Measurements from ENCODE around the gene ADARB2.

GRCh38 chr10:1274111-1274661, 463.1 kb downstream of the ADARB2 start:
- TF ChIP-seq POLR2A (IDR thresholded peaks at IDR 0.05): no peak
- TF ChIP-seq, protein P1, sequence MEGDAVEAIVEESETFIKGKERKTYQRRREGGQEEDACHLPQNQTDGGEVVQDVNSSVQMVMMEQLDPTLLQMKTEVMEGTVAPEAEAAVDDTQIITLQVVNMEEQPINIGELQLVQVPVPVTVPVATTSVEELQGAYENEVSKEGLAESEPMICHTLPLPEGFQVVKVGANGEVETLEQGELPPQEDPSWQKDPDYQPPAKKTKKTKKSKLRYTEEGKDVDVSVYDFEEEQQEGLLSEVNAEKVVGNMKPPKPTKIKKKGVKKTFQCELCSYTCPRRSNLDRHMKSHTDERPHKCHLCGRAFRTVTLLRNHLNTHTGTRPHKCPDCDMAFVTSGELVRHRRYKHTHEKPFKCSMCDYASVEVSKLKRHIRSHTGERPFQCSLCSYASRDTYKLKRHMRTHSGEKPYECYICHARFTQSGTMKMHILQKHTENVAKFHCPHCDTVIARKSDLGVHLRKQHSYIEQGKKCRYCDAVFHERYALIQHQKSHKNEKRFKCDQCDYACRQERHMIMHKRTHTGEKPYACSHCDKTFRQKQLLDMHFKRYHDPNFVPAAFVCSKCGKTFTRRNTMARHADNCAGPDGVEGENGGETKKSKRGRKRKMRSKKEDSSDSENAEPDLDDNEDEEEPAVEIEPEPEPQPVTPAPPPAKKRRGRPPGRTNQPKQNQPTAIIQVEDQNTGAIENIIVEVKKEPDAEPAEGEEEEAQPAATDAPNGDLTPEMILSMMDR (IDR thresholded peaks at IDR 0.05): no peak
- TF ChIP-seq POLR2AphosphoS5 (IDR thresholded peaks at IDR 0.05): no peak
- TF ChIP-seq EP300 (IDR thresholded peaks at IDR 0.05; ENCODE audit: low read depth): no peak
